Raji (cell line): ENCODE results near the gene ARMC2.
A peak's percentile ranks its signal among the peaks of the same experiment; 100 is the strongest.

Source experiments
- POLR2A ChIP-seq: IDR thresholded peaks from 2 replicates; pipeline ENCODE4 v1.6.1; 2011; ENCODE audit warnings: low read depth, low read length, control low read depth; ENCODE audit not compliant: insufficient read depth

Gene ARMC2

GRCh38 chr6:109002882-109003281, 154.7 kb downstream of the ARMC2 start:
- TF ChIP-seq POLR2A = no peak

GRCh38 chr6:109006818-109007217, 158.6 kb downstream of the ARMC2 start:
- no peak for TF ChIP-seq POLR2A

GRCh38 chr6:109007521-109007920, 159.3 kb downstream of the ARMC2 start:
- TF ChIP-seq POLR2A = no peak

- no peak for TF ChIP-seq POLR2A
Measured at GRCh38 chr6:109008054-109008453, 159.8 kb downstream of the ARMC2 start.

- TF ChIP-seq POLR2A = no peak
Measured at GRCh38 chr6:109008537-109009235, 160.5 kb downstream of the ARMC2 start.

GRCh38 chr6:109009236-109009961, 161.2 kb downstream of the ARMC2 start:
- TF ChIP-seq POLR2A = peak; percentile 84

- no peak for TF ChIP-seq POLR2A
Measured at GRCh38 chr6:109009962-109010704, 161.9 kb downstream of the ARMC2 start.

- TF ChIP-seq POLR2A = no peak
Measured at GRCh38 chr6:109010705-109011102, 162.5 kb downstream of the ARMC2 start.

- TF ChIP-seq POLR2A = no peak
Measured at GRCh38 chr6:109013656-109014305, 165.6 kb downstream of the ARMC2 start.

- no peak for TF ChIP-seq POLR2A
Measured at GRCh38 chr6:109014606-109015005, 166.4 kb downstream of the ARMC2 start.

- no peak for TF ChIP-seq POLR2A
Measured at GRCh38 chr6:109015176-109015575, 167.0 kb downstream of the ARMC2 start.

- TF ChIP-seq POLR2A = no peak
Measured at GRCh38 chr6:109019911-109020310, 171.7 kb downstream of the ARMC2 start.

- TF ChIP-seq POLR2A = no peak
Measured at GRCh38 chr6:109021870-109022269, 173.6 kb downstream of the ARMC2 start.

- no peak for TF ChIP-seq POLR2A
Measured at GRCh38 chr6:109023356-109023925, 175.2 kb downstream of the ARMC2 start.
